GM19395 (cell line): ENCODE results near the gene MGAT4C.

ENCODE experiments used
- ATAC-seq: cut with Tn5 transposase; IDR thresholded peaks from one replicate; pipeline ENCODE4 v1.9.1; 2021; ENCODE audit warnings: mild to moderate bottlenecking, moderate library complexity; ENCODE audit not compliant: unreplicated experiment

MGAT4C gene

GRCh38 chr12:86230516-86231146 lies 25.6 kb downstream of the MGAT4C start:
- no peak for ATAC-seq

- no peak for ATAC-seq
Measured at GRCh38 chr12:86229772-86230171, 26.4 kb downstream of the MGAT4C start.

- no peak for ATAC-seq
Measured at GRCh38 chr12:86228656-86229055, 27.5 kb downstream of the MGAT4C start.

GRCh38 chr12:86226481-86226880 lies 29.7 kb downstream of the MGAT4C start:
- no peak for ATAC-seq

- no peak for ATAC-seq
Measured at GRCh38 chr12:86216591-86216990, 39.6 kb downstream of the MGAT4C start.

GRCh38 chr12:86213012-86213411 lies 43.2 kb downstream of the MGAT4C start:
- no peak for ATAC-seq

GRCh38 chr12:86198696-86199444 lies 57.3 kb downstream of the MGAT4C start:
- no peak for ATAC-seq

GRCh38 chr12:86196465-86196864 lies 59.7 kb downstream of the MGAT4C start:
- ATAC-seq, result no peak

- ATAC-seq, result no peak
Measured at GRCh38 chr12:86194721-86195120, 61.5 kb downstream of the MGAT4C start.

- ATAC-seq, result no peak
Measured at GRCh38 chr12:86193931-86194330, 62.3 kb downstream of the MGAT4C start.

- ATAC-seq, result no peak
Measured at GRCh38 chr12:86188226-86188625, 68.0 kb downstream of the MGAT4C start.

- ATAC-seq, result no peak
Measured at GRCh38 chr12:86186449-86186848, 69.7 kb downstream of the MGAT4C start.

GRCh38 chr12:86179855-86180254 lies 76.3 kb downstream of the MGAT4C start:
- ATAC-seq, result no peak

GRCh38 chr12:86174188-86174587 lies 82.0 kb downstream of the MGAT4C start:
- ATAC-seq, result no peak

GRCh38 chr12:86172913-86173443 lies 83.2 kb downstream of the MGAT4C start:
- no peak for ATAC-seq

GRCh38 chr12:86170051-86170450 lies 86.1 kb downstream of the MGAT4C start:
- no peak for ATAC-seq

GRCh38 chr12:86158956-86159355 lies 97.2 kb downstream of the MGAT4C start:
- ATAC-seq, result no peak

- no peak for ATAC-seq
Measured at GRCh38 chr12:86154620-86155019, 101.6 kb downstream of the MGAT4C start.

- no peak for ATAC-seq
Measured at GRCh38 chr12:86148612-86149011, 107.6 kb downstream of the MGAT4C start.

GRCh38 chr12:86148071-86148470 lies 108.1 kb downstream of the MGAT4C start:
- no peak for ATAC-seq

- ATAC-seq, result no peak
Measured at GRCh38 chr12:86145156-86145555, 111.0 kb downstream of the MGAT4C start.

- no peak for ATAC-seq
Measured at GRCh38 chr12:86143162-86143561, 113.0 kb downstream of the MGAT4C start.
